C1 segment of cervical spinal cord (tissue), 14 donors: ENCODE results near the gene EVI5L.
"Not testable (repeated sequence)": the region's sequence is repeated elsewhere in the genome, so short reads cannot be mapped to it uniquely, and the experiment has no call there.

Experiments used
- DNase-seq, 14 donors: peaks; one replicate each; lab custom pipeline; 2025; lab: John Stamatoyannopoulos, UW

The EVI5L gene

GRCh38 chr19:7816040-7816439 lies 14.0 kb upstream of the EVI5L start:
- not testable (repeated sequence) for DNase-seq

GRCh38 chr19:7817801-7818200 lies 12.2 kb upstream of the EVI5L start:
- DNase-seq, result no peak

- no peak for DNase-seq
Observed at GRCh38 chr19:7818806-7819205, 11.2 kb upstream of the EVI5L start.

GRCh38 chr19:7819337-7819736 lies 10.7 kb upstream of the EVI5L start:
- DNase-seq, result no peak

- DNase-seq, result no peak
Observed at GRCh38 chr19:7820588-7820987, 9.4 kb upstream of the EVI5L start.

- no peak for DNase-seq
Observed at GRCh38 chr19:7822910-7823515, 7.0 kb upstream of the EVI5L start.

- DNase-seq, result no peak
Observed at GRCh38 chr19:7823686-7824301, 6.2 kb upstream of the EVI5L start.

GRCh38 chr19:7829166-7829520 lies 875 bp upstream of the EVI5L start:
- no peak for DNase-seq

GRCh38 chr19:7830272-7830771 lies 304 bp downstream of the EVI5L start:
- peak in 1 of 14 donors; percentile 47 for DNase-seq

- no peak for DNase-seq
Observed at GRCh38 chr19:7830823-7831222, 805 bp downstream of the EVI5L start.

GRCh38 chr19:7831452-7831851 lies 1.4 kb downstream of the EVI5L start:
- DNase-seq, result peak in 8 of 14 donors; percentile 32 to 61 (median 46)

GRCh38 chr19:7832009-7832408 lies 2.0 kb downstream of the EVI5L start:
- DNase-seq, result peak in 3 of 14 donors; percentile 14 to 54 (median 46)

- peak in 1 of 14 donors; percentile 30 for DNase-seq
Observed at GRCh38 chr19:7832781-7833180, 2.8 kb downstream of the EVI5L start.

GRCh38 chr19:7833225-7834099 lies 3.4 kb downstream of the EVI5L start:
- peak in 2 of 14 donors; percentile 9 to 34 for DNase-seq

GRCh38 chr19:7839476-7839875 lies 9.5 kb downstream of the EVI5L start:
- no peak for DNase-seq

- DNase-seq, result no peak
Observed at GRCh38 chr19:7840629-7841028, 10.6 kb downstream of the EVI5L start.

GRCh38 chr19:7841751-7842660 lies 12.0 kb downstream of the EVI5L start:
- DNase-seq, result no peak

- DNase-seq, result no peak
Observed at GRCh38 chr19:7842661-7843294, 12.8 kb downstream of the EVI5L start.

- DNase-seq, result no peak
Observed at GRCh38 chr19:7843521-7843920, 13.5 kb downstream of the EVI5L start.

GRCh38 chr19:7844405-7844804 lies 14.4 kb downstream of the EVI5L start:
- no peak for DNase-seq

- no peak for DNase-seq
Observed at GRCh38 chr19:7844951-7845350, 14.9 kb downstream of the EVI5L start.
